Measurements from ENCODE around the gene VWA1. TPM values are rescaled to one million over a fixed set of nuclear protein-coding genes. Genes with fewer than 3 reads are reported as not detected.

VWA1 gene
- total RNA-seq, 1 experiment from 2014 or later, result 858 TPM

DNA sequence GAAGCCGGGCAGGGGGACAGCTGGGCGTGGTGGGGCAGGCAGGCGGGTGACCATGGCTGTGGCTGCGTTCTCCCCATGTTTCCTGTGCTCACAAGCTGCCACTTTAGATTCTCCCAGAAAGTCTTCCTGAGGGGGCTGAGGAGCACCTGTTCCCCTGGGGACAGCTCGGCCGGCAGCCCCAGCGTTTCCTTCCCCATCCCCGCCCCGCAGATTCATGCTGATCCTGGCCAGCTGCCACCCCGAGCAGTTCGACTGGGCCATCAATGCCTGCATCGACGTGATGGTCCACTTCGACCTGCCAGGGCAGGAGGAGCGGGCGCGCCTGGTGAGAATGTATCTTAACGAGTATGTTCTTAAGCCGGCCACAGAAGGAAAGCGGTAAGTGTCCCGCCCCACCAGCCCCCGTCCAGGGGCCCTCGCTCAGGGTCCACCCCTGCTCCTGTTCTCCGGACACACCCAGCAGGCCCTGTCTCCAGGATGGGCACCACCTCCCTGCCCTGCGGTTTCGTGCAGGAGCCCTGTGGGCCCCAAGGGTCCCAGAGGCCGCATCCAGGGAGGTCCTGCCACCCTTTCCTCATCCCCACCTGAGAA is 25.1 kb downstream of the VWA1 start:
- ChIA-PET POLR2A (no interaction called here), CTCF (no interaction called here)
- intact Hi-C loops (cut with micrococcal nuclease; ENCODE audit: unreplicated experiment), result no loop called here
- in situ Hi-C loops (cut with HindIII; ENCODE audit: low pct_unique_long_range_greater_than_20kb, low sequenced_read_pairs), result no loop called here
- H3K4me3 ChIP-seq (ENCODE audit: low read depth in 2 of 2, low read length in 2 of 2), result no peak overlapping the region
- TF ChIP-seq POLR2AphosphoS5 (IDR thresholded peaks at IDR 0.05; ENCODE audit: low read depth, low read length) (no peak), TCF7L2 (IDR thresholded peaks at IDR 0.05; ENCODE audit: low read depth, low read length) (no peak), SIN3A (IDR thresholded peaks at IDR 0.05; ENCODE audit: borderline replicate concordance, insufficient read depth, low read depth, low read length) (no peak)
- TF ChIP-seq, protein P1, sequence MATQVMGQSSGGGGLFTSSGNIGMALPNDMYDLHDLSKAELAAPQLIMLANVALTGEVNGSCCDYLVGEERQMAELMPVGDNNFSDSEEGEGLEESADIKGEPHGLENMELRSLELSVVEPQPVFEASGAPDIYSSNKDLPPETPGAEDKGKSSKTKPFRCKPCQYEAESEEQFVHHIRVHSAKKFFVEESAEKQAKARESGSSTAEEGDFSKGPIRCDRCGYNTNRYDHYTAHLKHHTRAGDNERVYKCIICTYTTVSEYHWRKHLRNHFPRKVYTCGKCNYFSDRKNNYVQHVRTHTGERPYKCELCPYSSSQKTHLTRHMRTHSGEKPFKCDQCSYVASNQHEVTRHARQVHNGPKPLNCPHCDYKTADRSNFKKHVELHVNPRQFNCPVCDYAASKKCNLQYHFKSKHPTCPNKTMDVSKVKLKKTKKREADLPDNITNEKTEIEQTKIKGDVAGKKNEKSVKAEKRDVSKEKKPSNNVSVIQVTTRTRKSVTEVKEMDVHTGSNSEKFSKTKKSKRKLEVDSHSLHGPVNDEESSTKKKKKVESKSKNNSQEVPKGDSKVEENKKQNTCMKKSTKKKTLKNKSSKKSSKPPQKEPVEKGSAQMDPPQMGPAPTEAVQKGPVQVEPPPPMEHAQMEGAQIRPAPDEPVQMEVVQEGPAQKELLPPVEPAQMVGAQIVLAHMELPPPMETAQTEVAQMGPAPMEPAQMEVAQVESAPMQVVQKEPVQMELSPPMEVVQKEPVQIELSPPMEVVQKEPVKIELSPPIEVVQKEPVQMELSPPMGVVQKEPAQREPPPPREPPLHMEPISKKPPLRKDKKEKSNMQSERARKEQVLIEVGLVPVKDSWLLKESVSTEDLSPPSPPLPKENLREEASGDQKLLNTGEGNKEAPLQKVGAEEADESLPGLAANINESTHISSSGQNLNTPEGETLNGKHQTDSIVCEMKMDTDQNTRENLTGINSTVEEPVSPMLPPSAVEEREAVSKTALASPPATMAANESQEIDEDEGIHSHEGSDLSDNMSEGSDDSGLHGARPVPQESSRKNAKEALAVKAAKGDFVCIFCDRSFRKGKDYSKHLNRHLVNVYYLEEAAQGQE (IDR thresholded peaks at IDR 0.05; ENCODE audit: insufficient read depth in 1 of 2, low read depth in 2 of 2, low read length in 1 of 2), result no peak
- TF ChIP-seq, protein P2, sequence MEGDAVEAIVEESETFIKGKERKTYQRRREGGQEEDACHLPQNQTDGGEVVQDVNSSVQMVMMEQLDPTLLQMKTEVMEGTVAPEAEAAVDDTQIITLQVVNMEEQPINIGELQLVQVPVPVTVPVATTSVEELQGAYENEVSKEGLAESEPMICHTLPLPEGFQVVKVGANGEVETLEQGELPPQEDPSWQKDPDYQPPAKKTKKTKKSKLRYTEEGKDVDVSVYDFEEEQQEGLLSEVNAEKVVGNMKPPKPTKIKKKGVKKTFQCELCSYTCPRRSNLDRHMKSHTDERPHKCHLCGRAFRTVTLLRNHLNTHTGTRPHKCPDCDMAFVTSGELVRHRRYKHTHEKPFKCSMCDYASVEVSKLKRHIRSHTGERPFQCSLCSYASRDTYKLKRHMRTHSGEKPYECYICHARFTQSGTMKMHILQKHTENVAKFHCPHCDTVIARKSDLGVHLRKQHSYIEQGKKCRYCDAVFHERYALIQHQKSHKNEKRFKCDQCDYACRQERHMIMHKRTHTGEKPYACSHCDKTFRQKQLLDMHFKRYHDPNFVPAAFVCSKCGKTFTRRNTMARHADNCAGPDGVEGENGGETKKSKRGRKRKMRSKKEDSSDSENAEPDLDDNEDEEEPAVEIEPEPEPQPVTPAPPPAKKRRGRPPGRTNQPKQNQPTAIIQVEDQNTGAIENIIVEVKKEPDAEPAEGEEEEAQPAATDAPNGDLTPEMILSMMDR (IDR thresholded peaks at IDR 0.05), result no peak
- no peak for DNase-seq (ENCODE audit: low read depth, low spot score)
- BruUV-seq (replicated peaks), result no TSS peak
- no peak overlapping the region for H3K27ac ChIP-seq (ENCODE audit: low read length)
- no peaks in the 10 kb centered on the region for H3K27me3 ChIP-seq (ENCODE audit: control insufficient read depth, insufficient read depth, low read length)
- no peaks in the 10 kb centered on the region for H3K36me3 ChIP-seq (ENCODE audit: control insufficient read depth, insufficient read depth, low read length)
- H3K9me3 ChIP-seq (ENCODE audit: control insufficient read depth, insufficient read depth, low read depth, low read length), result no peaks in the 10 kb centered on the region
- no peak for ATAC-seq
- no peaks in the 10 kb centered on the region for H3K4me1 ChIP-seq (ENCODE audit: control insufficient read depth, insufficient read depth, low read length)

DNA sequence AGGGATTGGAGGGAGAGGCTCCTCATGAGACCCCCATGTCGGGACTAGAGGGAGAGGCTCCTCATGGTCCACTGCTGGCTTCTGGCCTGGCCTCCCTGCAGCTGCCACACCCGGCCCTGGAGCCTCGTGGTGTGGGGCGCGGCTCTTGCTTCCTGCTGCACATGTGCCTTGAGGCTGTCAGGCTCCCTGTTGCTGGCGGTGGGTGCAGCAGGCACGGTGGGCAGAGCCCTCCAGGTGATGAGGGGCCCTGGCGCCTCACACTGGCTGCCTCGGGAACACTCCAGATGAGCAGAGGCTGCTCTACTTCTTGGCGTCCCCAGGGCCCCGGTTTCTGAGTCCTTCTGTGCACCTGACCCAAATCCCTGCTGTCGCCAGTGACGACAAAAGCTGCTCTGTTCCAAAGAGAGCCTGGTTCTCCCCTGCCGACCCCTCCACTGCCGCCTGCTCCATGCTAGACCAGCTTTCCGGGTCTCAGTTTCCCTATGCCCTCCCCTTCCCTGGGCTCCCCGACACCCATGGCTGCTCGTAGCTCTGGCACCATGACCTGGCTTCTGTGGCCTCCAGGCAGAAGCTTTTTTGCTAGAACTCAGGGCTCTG is 26.3 kb downstream of the VWA1 start:
- in situ Hi-C loops (cut with HindIII; ENCODE audit: low pct_unique_long_range_greater_than_20kb, low sequenced_read_pairs), result no loop called here
- H3K36me3 ChIP-seq (ENCODE audit: control insufficient read depth, insufficient read depth, low read length), result no peaks in the 10 kb centered on the region
- H3K9me3 ChIP-seq (ENCODE audit: control insufficient read depth, insufficient read depth, low read depth, low read length), result no peaks in the 10 kb centered on the region
- no peaks in the 10 kb centered on the region for H3K4me1 ChIP-seq (ENCODE audit: control insufficient read depth, insufficient read depth, low read length)
- ATAC-seq (peak; percentile 21; the same call in 1 of the 2 replicates), DNase-seq (ENCODE audit: low read depth, low spot score) (no peak)
- H3K27ac ChIP-seq (ENCODE audit: low read length), result no peak overlapping the region
- POLR2A ChIA-PET, result no interaction called here
- TF ChIP-seq TCF7L2 (IDR thresholded peaks at IDR 0.05; ENCODE audit: low read depth, low read length) (no peak), SIN3A (IDR thresholded peaks at IDR 0.05; ENCODE audit: borderline replicate concordance, insufficient read depth, low read depth, low read length) (no peak), POLR2AphosphoS5 (IDR thresholded peaks at IDR 0.05; ENCODE audit: low read depth, low read length) (no peak)
- TF ChIP-seq, protein P1 (IDR thresholded peaks at IDR 0.05; ENCODE audit: insufficient read depth in 1 of 2, low read depth in 2 of 2, low read length in 1 of 2), result no peak
- TF ChIP-seq, protein P2 (IDR thresholded peaks at IDR 0.05), result no peak
- no TSS peak for BruUV-seq (replicated peaks)
- intact Hi-C loops (cut with micrococcal nuclease; ENCODE audit: unreplicated experiment), result no loop called here
- no peak overlapping the region for H3K4me3 ChIP-seq (ENCODE audit: low read depth in 2 of 2, low read length in 2 of 2)
- no peaks in the 10 kb centered on the region for H3K27me3 ChIP-seq (ENCODE audit: control insufficient read depth, insufficient read depth, low read length)
- CTCF ChIA-PET, result no interaction called here
